Heart right ventricle (tissue), 16 donors: ENCODE measurements around the gene NR2F1-AS1. TPM values are rescaled to one million over a fixed set of nuclear protein-coding genes. Genes with fewer than 3 reads are reported as not detected.

ENCODE experiments used
- ATAC-seq, 8 donors: fragments of 200-7000 bp; cut with Tn5 transposase; one replicate each; pipeline ENCODE4 v1.9.1; 2020; ENCODE audit warnings: mild to moderate bottlenecking in 8 of 8, moderate library complexity in 8 of 8, moderate number of reproducible peaks in 1 of 8
- DNase-seq, 2 donors: peaks; one replicate each; pipeline ENCODE4 v3.0.0-alpha.2; 2020
- H3K27ac ChIP-seq, 10 donors: fragments of 200-600 bp; sonication (generic) in 2 of 10; one replicate each; pipeline versions ENCODE4 v1.5.0 to v1.8.0; 2020 to 2022; ENCODE audit warnings: mild to moderate bottlenecking in 3 of 10
- H3K27me3 ChIP-seq, 7 donors: fragments of 200-600 bp; one replicate each; pipeline ENCODE4 v1.8.0; 2021 to 2022; ENCODE audit warnings: mild to moderate bottlenecking in 2 of 7
- H3K36me3 ChIP-seq, 9 donors: fragments of 200-600 bp; sonication (generic) in 1 of 9; one replicate each; pipeline versions ENCODE4 v1.5.0 to v1.8.0; 2020 to 2022; ENCODE audit warnings: mild to moderate bottlenecking in 2 of 9
- H3K4me1 ChIP-seq, 9 donors: fragments of 200-600 bp; sonication (generic) in 1 of 9; one replicate each; pipeline versions ENCODE4 v1.5.0 to v1.8.0; 2020 to 2022; ENCODE audit warnings: mild to moderate bottlenecking in 4 of 9
- H3K4me3 ChIP-seq, 10 donors: fragments of 200-600 bp; sonication (generic) in 2 of 10; one replicate each; pipeline versions ENCODE4 v1.5.0 to v1.8.0; 2020 to 2022; ENCODE audit warnings: mild to moderate bottlenecking in 7 of 10, moderate library complexity in 2 of 10
- H3K9me3 ChIP-seq, 11 donors: fragments of 200-600 bp in 10 of 11; sonication (generic) in 2 of 11; one replicate each; pipeline versions ENCODE4 v1.5.0 to v1.8.0; 2013 to 2022; ENCODE audit warnings: mild to moderate bottlenecking in 2 of 11, control low read depth in 1 of 11, moderate library complexity in 1 of 11
- CTCF ChIP-seq, 9 donors: fragments of 200-600 bp; sonication (generic) in 2 of 9; IDR thresholded peaks; one replicate each; pipeline versions ENCODE4 v1.5.0 to v1.8.0; 2021 to 2022; ENCODE audit warnings: antibody characterized with exemption in 9 of 9, mild to moderate bottlenecking in 5 of 9, moderate library complexity in 1 of 9
- WGBS, 2 donors: extraction: QIAGEN DNeasy Blood & Tissue Kit; methylation state at CpG; one replicate each; pipeline ENCODE4 v1.1.7; 2013; ENCODE audit warnings: inconsistent platforms in 1 of 2; 5-methylcytosine and 5-hydroxymethylcytosine counted together
- intact Hi-C, 10 donors: fragments of 100-400 bp; cut with DNase I; formaldehyde crosslinking; loops; one replicate each; pipeline versions ENCODE4 v1.11.1 to v1.14.2; 2022
- polyA plus RNA-seq, 2 donors: library from polyadenylated mRNA; stranded (reverse); fragments of 200-250 nt; gene quantifications; one replicate each; pipeline ENCODE4 v1.2.3, GENCODE V29; 2013
- total RNA-seq, 10 donors: library from RNA; stranded (reverse); fragmentation: NEBNext Ultra II Directional in 3 of 10; extraction: Animal tissue kit (Norgen Biotek cat#: 25700) in 3 of 10; gene quantifications; one replicate each; pipeline versions ENCODE4 v1.2.1 to v1.2.4, GENCODE V29; 2021 to 2023
- donor health status: Arrhythmogenic right ventricular cardiomyopathy.
- donor health status: ischemic (EF 13 %, LVEDD 7.1; RV severe dilation, severe dysfunction).
- donor health status: healthy with polysubstance abuse.
- donor health status: DM: no; HTN: yes; CAD: no.
- donor health status: DM: no; HTN: no; CAD: no.
- donor health status: ischemic (EF 25% LVEDD 6.9; RV normal size, moderate dysfunction).
- donor health status: ischemic (EF 25% LVEDD 5.7; RV mildly dilated, moderate dysfunction).
- donor health status: healthy.
- donor health status: DM: yes; HTN: yes; CAD: no.
- donor health status: Ischemic cardiomyopathy.
- donor health status: ischemic (EF 35%, LVEDD 5.7; RV mildly dilated, moderate dysfunction).
- donor health status: nonischemic (EF 11% LVEDD 7.7; RV severe dilation, severe dysfunction).
- donor health status: DM: yes; HTN: yes; CAD: no.
- donor health status: PGD.
- donor health status: ischemic (EF 29% LVEDD 5.4; RV normal size, mild dysfunction).
- donor health status: nonischemic (EF 23%, LVEDD 6.1; RV moderate dilation, normal function).

Gene NR2F1-AS1
- total and polyA plus RNA-seq, 12 donors, result 0.41 to 2.9 (median 0.59) TPM; not detected in 1

- intact Hi-C loops, result no loop called here
- H3K4me1 ChIP-seq, result peaks cover 0 to 11% (median 0%) of the 10 kb centered on the region in 9 donors
- no peak for DNase-seq
- peaks cover 0 to 7% (median 0%) of the 10 kb centered on the region in 11 donors for H3K9me3 ChIP-seq
- TF ChIP-seq CTCF (IDR thresholded peaks at IDR 0.05), result no peak
- no peak for ATAC-seq
- H3K36me3 ChIP-seq, result no peaks in the 10 kb centered on the region
- no peak overlapping the region for H3K27ac ChIP-seq
- no peak overlapping the region for H3K4me3 ChIP-seq
- 34 to 50% methylated on average over 30 of the region's 30 CpGs for WGBS, 2 donors
- H3K27me3 ChIP-seq, result peaks cover 21 to 100% (median 85%) of the 10 kb centered on the region in 7 donors
These were observed 12.6 kb upstream of the NR2F1-AS1 start for GRCh38 chr5:93593476-93594131.

GRCh38 chr5:93592883-93593282, 11.9 kb upstream of the NR2F1-AS1 start:
- TF ChIP-seq CTCF (IDR thresholded peaks at IDR 0.05), result no peak
- intact Hi-C loops, result no loop called here
- ATAC-seq, result no peak
- H3K27me3 ChIP-seq, result peaks cover 25 to 100% (median 83%) of the 10 kb centered on the region in 7 donors
- H3K27ac ChIP-seq, result no peak overlapping the region
- DNase-seq, result no peak
- H3K36me3 ChIP-seq, result no peaks in the 10 kb centered on the region
- peaks cover 0 to 7% (median 0%) of the 10 kb centered on the region in 11 donors for H3K9me3 ChIP-seq
- peaks cover 0 to 14% (median 0%) of the 10 kb centered on the region in 9 donors for H3K4me1 ChIP-seq
- no peak overlapping the region for H3K4me3 ChIP-seq
- WGBS, 2 donors, result 57 to 73% methylated on average over 5 of the region's 5 CpGs

GRCh38 chr5:93591323-93591945, 10.4 kb upstream of the NR2F1-AS1 start:
- DNase-seq, result no peak
- no peak for ATAC-seq
- Histone ChIP-seq H3K27ac (no peak overlapping the region), H3K36me3 (no peaks in the 10 kb centered on the region), H3K9me3 (peaks cover 0 to 7% (median 0%) of the 10 kb centered on the region in 11 donors), H3K4me3 (no peak overlapping the region), H3K27me3 (peaks cover 23 to 100% (median 83%) of the 10 kb centered on the region in 7 donors), H3K4me1 (peaks cover 0 to 7% (median 0%) of the 10 kb centered on the region in 9 donors)
- WGBS, 2 donors, result 85 to 86% methylated on average over 4 of the region's 4 CpGs
- intact Hi-C loops, result no loop called here
- TF ChIP-seq CTCF (IDR thresholded peaks at IDR 0.05), result no peak

- ATAC-seq (no peak), DNase-seq (no peak)
- intact Hi-C loops, result no loop called here
- H3K36me3 ChIP-seq, result no peaks in the 10 kb centered on the region
- peaks cover 15 to 100% (median 83%) of the 10 kb centered on the region in 7 donors for H3K27me3 ChIP-seq
- no peak overlapping the region for H3K4me3 ChIP-seq
- H3K9me3 ChIP-seq, result peaks cover 0 to 7% (median 0%) of the 10 kb centered on the region in 11 donors
- H3K27ac ChIP-seq, result no peak overlapping the region
- H3K4me1 ChIP-seq, result peaks cover 0 to 9% (median 1%) of the 10 kb centered on the region in 9 donors
- TF ChIP-seq CTCF (IDR thresholded peaks at IDR 0.05), result no peak
- WGBS, 2 donors, result 68 to 72% methylated on average over 3 of the region's 3 CpGs
These were observed 9.5 kb upstream of the NR2F1-AS1 start for GRCh38 chr5:93590493-93590892.
